ENCODE results near the gene XPNPEP2. TPM values are rescaled to one million over a fixed set of nuclear protein-coding genes. Genes with fewer than 3 reads are reported as not detected.

Gene XPNPEP2
- total RNA-seq = 1 to 10 TPM; 2.7 to 4.2 TPM

- H3K27ac ChIP-seq = no peak within 1 kb of the TSS
- DNase-seq (ENCODE audit: low spot score) (no peak), ATAC-seq (ENCODE audit: insufficient number of reproducible peaks, low FRiP score, low read depth) (no peak)
- TF ChIP-seq CTCF (IDR thresholded peaks at IDR 0.05) = no peak
- H3K4me1 ChIP-seq (ENCODE audit: control insufficient read depth in 1 of 2, low read depth in 2 of 2) = no peaks in the 10 kb centered on the region
- H3K4me3 ChIP-seq = no peak within 1 kb of the TSS
- H3K27me3 ChIP-seq (replicated peaks; ENCODE audit: insufficient read depth) = no peaks in the 10 kb centered on the region
- H3K9me3 ChIP-seq = no peaks in the 10 kb centered on the region
- H3K36me3 ChIP-seq = no peaks in the 10 kb centered on the region
Observed at GRCh38 chrX:129738466-129739308, at the start of gene XPNPEP2. Gene XPNPEP2, plus strand, starts transcription at chrX:129738979. Its CDS starts 235 bp downstream, at chrX:129739214.

- no peak for TF ChIP-seq CTCF (IDR thresholded peaks at IDR 0.05)
- ATAC-seq (ENCODE audit: insufficient number of reproducible peaks, low FRiP score, low read depth) (no peak), DNase-seq (ENCODE audit: low spot score) (no peak)
- H3K4me3 ChIP-seq = no peak overlapping the region
- no peaks in the 10 kb centered on the region for H3K36me3 ChIP-seq
- H3K27ac ChIP-seq = no peak overlapping the region
- no peaks in the 10 kb centered on the region for H3K4me1 ChIP-seq (ENCODE audit: control insufficient read depth in 1 of 2, low read depth in 2 of 2)
- H3K27me3 ChIP-seq (replicated peaks; ENCODE audit: insufficient read depth) = no peaks in the 10 kb centered on the region
- H3K9me3 ChIP-seq = no peaks in the 10 kb centered on the region
Observed at GRCh38 chrX:129689796-129690195, 49.0 kb upstream of the XPNPEP2 start.

GRCh38 chrX:129690435-129690834, 48.3 kb upstream of the XPNPEP2 start:
- Histone ChIP-seq H3K36me3 (no peaks in the 10 kb centered on the region), H3K9me3 (no peaks in the 10 kb centered on the region), H3K4me3 (no peak overlapping the region), H3K4me1 (ENCODE audit: control insufficient read depth in 1 of 2, low read depth in 2 of 2) (no peaks in the 10 kb centered on the region), H3K27me3 (replicated peaks; ENCODE audit: insufficient read depth) (no peaks in the 10 kb centered on the region), H3K27ac (no peak overlapping the region)
- DNase-seq (ENCODE audit: low spot score) = no peak
- ATAC-seq (ENCODE audit: insufficient number of reproducible peaks, low FRiP score, low read depth) = no peak
- TF ChIP-seq CTCF (IDR thresholded peaks at IDR 0.05) = no peak

- H3K27ac ChIP-seq = no peak overlapping the region
- H3K27me3 ChIP-seq (replicated peaks; ENCODE audit: insufficient read depth) = no peaks in the 10 kb centered on the region
- H3K36me3 ChIP-seq = no peaks in the 10 kb centered on the region
- no peak for ATAC-seq (ENCODE audit: insufficient number of reproducible peaks, low FRiP score, low read depth)
- no peak overlapping the region for H3K4me3 ChIP-seq
- no peak for DNase-seq (ENCODE audit: low spot score)
- H3K4me1 ChIP-seq (ENCODE audit: control insufficient read depth in 1 of 2, low read depth in 2 of 2) = no peaks in the 10 kb centered on the region
- H3K9me3 ChIP-seq = no peaks in the 10 kb centered on the region
- TF ChIP-seq CTCF (IDR thresholded peaks at IDR 0.05) = no peak
Observed at GRCh38 chrX:129693354-129693753, 45.4 kb upstream of the XPNPEP2 start.

- DNase-seq (ENCODE audit: low spot score) (no peak), ATAC-seq (ENCODE audit: insufficient number of reproducible peaks, low FRiP score, low read depth) (no peak)
- no peak overlapping the region for H3K4me3 ChIP-seq
- no peak overlapping the region for H3K27ac ChIP-seq
- H3K27me3 ChIP-seq (replicated peaks; ENCODE audit: insufficient read depth) = no peaks in the 10 kb centered on the region
- no peaks in the 10 kb centered on the region for H3K9me3 ChIP-seq
- H3K4me1 ChIP-seq (ENCODE audit: control insufficient read depth in 1 of 2, low read depth in 2 of 2) = no peaks in the 10 kb centered on the region
- TF ChIP-seq CTCF (IDR thresholded peaks at IDR 0.05) = no peak
- no peaks in the 10 kb centered on the region for H3K36me3 ChIP-seq
Observed at GRCh38 chrX:129694805-129695204, 44.0 kb upstream of the XPNPEP2 start.
